ENCODE measurements around the gene COQ2.

GRCh38 chr4:83257811-83258210, 26.8 kb downstream of the COQ2 start:
- TF ChIP-seq GATA3 (IDR thresholded peaks at IDR 0.05; ENCODE audit: low read depth, low read length) (no peak), GATA2 (IDR thresholded peaks at IDR 0.05; ENCODE audit: low read depth, low read length) (no peak)
